A375 (cell line): ENCODE data around the gene MAU2. TPM values are rescaled to one million over a fixed set of nuclear protein-coding genes. Genes with fewer than 3 reads are reported as not detected.

Source experiments
- total RNA-seq: library from RNA; depleted of rRNA; stranded (reverse); fragments of >200 nt; shearing (Covaris generic); gene quantifications from 2 replicates; pipeline ENCODE4 v1.2.3, GENCODE V29; 2014; rRNA removed

Gene MAU2
- total RNA-seq = 51.7 and 61.4 TPM in 2 replicates

GRCh38 chr19:19320361-19321140, at the start of gene MAU2, which contains the start of gene SUGP1:
Gene MAU2 (plus strand): TSS chr19:19320829. CDS start chr19:19320860, 31 bp downstream.
Gene SUGP1 (minus strand): TSS chr19:19320509. CDS start chr19:19320496, 13 bp downstream.

GRCh38 chr19:19404879-19405860, 84.5 kb downstream of the MAU2 start, which contains the start of gene GATAD2A:
Gene GATAD2A (plus strand): TSS chr19:19405675. CDS start chr19:19465346, 59,671 bp downstream.

Other genes starting within 250 kb of the MAU2 start
- gene TMEM161A, start 182.4 kb upstream of the MAU2 start, total RNA-seq = 50.4 and 67.5 TPM in 2 replicates
- 0.30 and 0.34 TPM in 2 replicates for gene MEF2B, start 150.6 kb upstream of the MAU2 start, total RNA-seq
- 29.0 and 44.7 TPM in 2 replicates for gene BORCS8, start 128.7 kb upstream of the MAU2 start, total RNA-seq
- 125 and 148 TPM in 2 replicates for gene RFXANK, start 128.6 kb upstream of the MAU2 start, total RNA-seq
- 37.2 and 40.8 TPM in 2 replicates for gene NR2C2AP, start 117.4 kb upstream of the MAU2 start, total RNA-seq
- 0.03 TPM in 1 of 2 replicates, not detected in the other for gene NCAN, start 108.9 kb upstream of the MAU2 start, total RNA-seq
- 0.45 TPM in 1 of 2 replicates, not detected in the other for gene TM6SF2, start 47.5 kb upstream of the MAU2 start, total RNA-seq
- gene SUGP1, start 320 bp upstream of the MAU2 start, total RNA-seq = 58.6 and 63.9 TPM in 2 replicates
- gene GATAD2A, start 84.8 kb downstream of the MAU2 start, total RNA-seq = 110 and 123 TPM in 2 replicates
- gene TSSK6, start 194.7 kb downstream of the MAU2 start, total RNA-seq = 2.1 and 2.8 TPM in 2 replicates
- gene NDUFA13, start 195.4 kb downstream of the MAU2 start, total RNA-seq = 600 and 677 TPM in 2 replicates
- gene YJEFN3, start 208.1 kb downstream of the MAU2 start, total RNA-seq = 6.2 and 8.1 TPM in 2 replicates
- 2.0 and 3.1 TPM in 2 replicates for gene CILP2, start 217.4 kb downstream of the MAU2 start, total RNA-seq